Fibroblast of skin of right quadriceps (primary cell): ENCODE measurements around the gene PTPRG.
"Not testable (repeated sequence)": the region's sequence is repeated elsewhere in the genome, so short reads cannot be mapped to it uniquely, and the experiment has no call there.

Source experiments
- DNase-seq: peaks from one replicate; pipeline ENCODE4 v3.0.0-alpha.2; 2013

PTPRG gene

DNA sequence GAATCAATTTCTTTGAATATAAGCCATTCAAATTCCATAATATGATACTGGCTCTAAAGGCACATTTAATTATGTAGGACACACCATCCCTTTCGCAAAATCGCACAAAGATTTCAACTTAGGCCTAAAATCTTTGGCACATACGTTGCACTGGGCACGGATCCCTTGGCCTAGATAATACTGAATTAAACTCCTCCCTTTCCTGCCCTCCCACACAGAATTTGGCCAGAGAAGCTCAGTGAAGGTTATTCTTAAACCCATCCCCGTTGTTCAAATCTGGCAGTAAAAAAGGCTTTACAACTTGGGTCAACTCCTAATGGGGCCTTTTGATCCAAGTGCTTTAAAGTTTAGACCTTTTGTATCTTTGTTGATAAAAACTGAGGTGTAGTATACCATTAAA, 247.2 kb downstream of the PTPRG start:
- DNase-seq = no peak

DNA sequence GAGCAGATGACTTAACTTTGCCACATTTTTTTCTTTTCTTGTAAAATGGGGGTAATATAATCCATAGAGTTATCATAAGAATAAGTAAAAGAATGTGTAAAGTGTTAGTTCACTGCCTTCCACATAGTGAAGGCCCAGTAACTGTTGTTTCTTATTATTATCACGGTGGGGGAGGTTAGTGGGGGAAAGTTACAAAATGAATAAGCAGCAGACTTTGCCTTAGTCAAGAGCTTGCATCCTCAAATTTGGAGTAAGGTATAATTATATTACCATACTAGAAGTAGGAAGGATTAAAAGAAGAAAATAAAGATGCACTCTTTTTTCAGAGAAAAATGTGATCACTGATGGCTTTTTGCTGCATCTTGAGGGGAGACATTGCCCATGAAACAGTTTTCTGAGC, 247.6 kb downstream of the PTPRG start:
- no peak for DNase-seq

- DNase-seq = no peak
These were observed 248.5 kb downstream of the PTPRG start for GRCh38 chr3:61809879-61810278.

DNA sequence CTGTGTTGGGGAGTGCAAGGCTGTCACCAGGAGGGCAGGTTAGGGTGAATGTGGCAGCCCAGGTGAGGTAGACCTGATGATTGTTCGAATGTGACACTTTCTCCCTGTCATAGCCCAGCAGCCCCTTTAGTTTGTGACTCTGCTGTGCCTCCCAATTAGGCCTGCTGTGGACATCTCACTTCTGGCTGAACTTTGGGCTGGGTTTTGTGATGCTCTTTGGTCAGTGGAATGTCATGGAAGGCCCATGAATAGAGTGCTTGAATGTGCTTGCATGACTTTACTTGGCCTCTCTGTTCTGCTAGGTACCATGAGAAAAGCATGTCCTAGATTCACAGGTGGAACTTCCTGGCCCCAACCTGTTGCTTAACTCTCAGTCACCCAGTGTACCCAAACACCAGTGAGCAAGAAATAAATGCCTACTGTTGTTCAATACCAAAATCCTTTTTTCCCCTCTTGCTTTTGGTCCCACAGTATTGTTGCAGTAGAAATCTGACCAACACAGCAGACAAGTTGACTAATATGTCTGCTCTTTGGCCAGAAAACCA, 249.7 kb downstream of the PTPRG start:
- no peak for DNase-seq

DNA sequence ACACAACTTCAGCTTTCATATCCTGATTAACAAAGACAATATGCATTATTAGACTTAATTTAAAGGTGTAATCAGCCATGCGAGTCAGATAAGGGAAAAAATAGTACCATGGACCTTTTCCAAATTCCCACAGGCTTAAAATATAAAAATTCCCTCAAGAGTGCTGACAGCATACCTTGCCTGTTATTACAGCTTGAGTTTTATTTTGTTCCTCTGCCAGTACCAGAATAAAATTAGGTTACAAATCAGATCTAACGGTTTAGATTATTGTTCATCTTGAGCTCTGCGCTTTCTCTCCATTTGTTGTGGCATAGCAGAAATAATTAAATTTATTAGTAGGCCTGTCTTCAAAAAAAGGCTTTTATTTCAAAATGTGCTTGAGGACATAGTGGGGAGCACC, 250.3 kb downstream of the PTPRG start:
- no peak for DNase-seq

- no peak for DNase-seq
These were observed 250.7 kb downstream of the PTPRG start for GRCh38 chr3:61812085-61812484.

- DNase-seq = no peak
These were observed 251.1 kb downstream of the PTPRG start for GRCh38 chr3:61812517-61812916.

- peak; percentile 76 for DNase-seq
These were observed 252.3 kb downstream of the PTPRG start for GRCh38 chr3:61813636-61814035.

DNA sequence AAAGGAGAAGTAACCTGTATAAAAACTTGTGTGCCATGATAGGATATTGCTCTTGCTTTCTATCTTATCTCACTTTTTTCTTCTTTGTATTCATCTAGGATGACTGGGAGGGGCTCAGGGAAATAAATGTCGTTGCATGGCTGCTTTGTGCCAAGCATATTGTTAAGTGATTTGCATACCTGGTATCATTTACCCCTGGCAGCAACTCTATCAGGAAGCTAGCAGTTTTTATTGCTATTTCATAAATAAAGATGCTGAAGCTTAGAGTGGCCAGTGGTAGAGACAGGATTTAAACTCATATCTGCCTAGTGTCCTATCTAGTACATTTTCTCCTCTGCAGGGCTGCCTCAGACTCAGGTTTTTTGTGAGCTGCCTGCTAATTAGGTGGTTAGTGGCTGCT, 253.3 kb downstream of the PTPRG start:
- DNase-seq = no peak

GRCh38 chr3:61816304-61816703, 254.9 kb downstream of the PTPRG start:
- not testable (repeated sequence) for DNase-seq

GRCh38 chr3:61819861-61820260, 258.5 kb downstream of the PTPRG start:
- no peak for DNase-seq

DNA sequence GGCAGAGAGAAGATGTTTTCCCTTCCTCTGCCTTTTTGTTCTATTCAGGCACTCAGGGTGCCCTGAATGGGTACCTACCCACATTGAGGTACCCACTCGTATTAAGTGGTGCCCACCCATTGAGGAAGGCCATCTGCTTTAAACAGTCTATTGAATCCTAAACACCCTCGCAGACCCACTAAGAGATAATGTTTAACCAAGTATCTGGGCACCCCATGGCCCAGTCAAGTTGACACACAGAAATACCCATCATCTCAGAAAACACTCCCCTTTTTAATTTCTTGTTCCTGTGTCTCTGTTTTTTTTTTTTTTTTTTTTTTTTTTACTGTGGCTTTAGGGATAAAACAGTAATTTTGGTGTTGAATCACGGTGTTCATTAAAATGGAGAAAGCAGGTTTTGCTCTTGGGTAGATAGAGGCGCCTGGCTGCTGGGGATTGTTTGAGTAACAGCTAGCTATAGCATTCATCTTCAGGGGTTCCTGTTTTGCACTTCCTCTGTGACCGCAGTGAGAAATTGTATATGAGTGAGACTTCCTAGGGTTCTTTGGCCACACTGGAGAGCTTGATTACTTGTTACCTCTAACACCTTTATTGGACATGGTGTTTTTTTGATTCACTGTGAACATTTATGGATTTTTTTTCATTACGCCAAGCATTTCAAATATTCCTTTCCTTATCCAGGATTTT, 259.1 kb downstream of the PTPRG start:
- DNase-seq = no peak

DNA sequence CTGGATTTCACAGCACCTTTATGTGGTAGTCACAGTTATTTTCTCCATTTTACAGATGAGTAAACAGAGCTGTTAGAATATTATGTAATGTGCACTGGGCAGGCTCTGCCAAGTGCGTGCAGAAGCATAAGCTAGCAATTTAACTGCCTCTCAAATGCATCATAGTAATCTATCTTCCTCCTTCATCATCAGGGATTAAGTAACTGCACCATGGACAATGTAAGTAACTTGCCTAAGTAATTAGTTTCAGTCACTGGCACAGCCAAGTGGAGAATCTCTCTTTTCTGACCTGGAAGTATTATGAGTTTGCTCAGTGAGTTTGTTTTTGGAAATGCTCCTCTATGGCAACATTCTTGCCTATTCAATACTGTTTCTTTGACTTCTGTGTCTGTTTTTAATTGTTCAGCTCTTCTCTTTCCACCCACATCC, 260.5 kb downstream of the PTPRG start:
- peak; percentile 86 for DNase-seq

DNA sequence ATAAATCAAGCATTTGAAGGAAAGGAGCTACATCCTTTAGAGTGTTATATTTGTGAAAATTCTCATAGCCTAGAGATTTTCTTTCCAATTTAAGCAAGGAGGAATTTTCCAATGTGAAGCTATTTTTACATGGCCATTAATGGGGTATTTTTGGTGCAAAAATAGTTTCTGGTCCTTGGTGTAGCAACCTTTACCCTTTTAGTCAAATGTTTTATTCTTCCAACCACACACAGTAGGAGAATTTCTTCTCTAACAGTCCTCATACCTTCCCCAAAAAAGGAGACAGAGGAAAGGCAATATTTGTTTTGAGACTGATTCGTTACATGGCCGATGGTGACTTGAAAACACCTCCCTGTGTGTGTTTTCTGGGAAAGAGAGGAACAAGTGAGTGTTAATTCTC, 261.2 kb downstream of the PTPRG start:
- DNase-seq = no peak

DNA sequence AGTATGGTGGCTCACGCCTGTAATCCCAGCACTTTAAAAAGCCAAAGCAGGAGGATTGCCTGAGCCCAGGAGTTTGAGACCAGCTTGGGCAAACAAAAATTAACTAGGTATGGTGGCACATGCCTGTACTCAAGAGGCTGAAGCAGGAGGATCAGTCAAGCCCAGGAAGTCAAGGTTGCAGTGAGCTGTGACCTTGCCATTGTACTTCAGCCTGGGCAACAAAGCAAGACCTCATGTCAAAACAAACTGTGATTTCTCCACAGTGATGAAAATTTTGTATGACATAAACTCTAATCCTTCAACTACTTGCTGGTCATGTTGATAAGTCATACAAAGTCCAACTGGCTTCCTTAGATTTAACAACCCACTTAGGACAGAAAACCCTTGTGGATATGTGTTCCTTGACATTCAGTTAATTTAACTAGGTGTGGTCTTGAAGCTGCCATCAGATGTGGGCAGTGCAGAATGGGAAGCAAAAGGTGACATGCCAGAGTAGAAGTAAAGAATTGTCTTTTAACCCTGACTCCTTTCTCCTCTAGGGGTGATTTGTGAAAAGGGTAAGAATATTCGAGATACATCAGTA, 263.3 kb downstream of the PTPRG start:
- DNase-seq = no peak

GRCh38 chr3:61826161-61826560, 264.8 kb downstream of the PTPRG start:
- no peak for DNase-seq

- no peak for DNase-seq
These were observed 267.0 kb downstream of the PTPRG start for GRCh38 chr3:61828184-61828874.

DNA sequence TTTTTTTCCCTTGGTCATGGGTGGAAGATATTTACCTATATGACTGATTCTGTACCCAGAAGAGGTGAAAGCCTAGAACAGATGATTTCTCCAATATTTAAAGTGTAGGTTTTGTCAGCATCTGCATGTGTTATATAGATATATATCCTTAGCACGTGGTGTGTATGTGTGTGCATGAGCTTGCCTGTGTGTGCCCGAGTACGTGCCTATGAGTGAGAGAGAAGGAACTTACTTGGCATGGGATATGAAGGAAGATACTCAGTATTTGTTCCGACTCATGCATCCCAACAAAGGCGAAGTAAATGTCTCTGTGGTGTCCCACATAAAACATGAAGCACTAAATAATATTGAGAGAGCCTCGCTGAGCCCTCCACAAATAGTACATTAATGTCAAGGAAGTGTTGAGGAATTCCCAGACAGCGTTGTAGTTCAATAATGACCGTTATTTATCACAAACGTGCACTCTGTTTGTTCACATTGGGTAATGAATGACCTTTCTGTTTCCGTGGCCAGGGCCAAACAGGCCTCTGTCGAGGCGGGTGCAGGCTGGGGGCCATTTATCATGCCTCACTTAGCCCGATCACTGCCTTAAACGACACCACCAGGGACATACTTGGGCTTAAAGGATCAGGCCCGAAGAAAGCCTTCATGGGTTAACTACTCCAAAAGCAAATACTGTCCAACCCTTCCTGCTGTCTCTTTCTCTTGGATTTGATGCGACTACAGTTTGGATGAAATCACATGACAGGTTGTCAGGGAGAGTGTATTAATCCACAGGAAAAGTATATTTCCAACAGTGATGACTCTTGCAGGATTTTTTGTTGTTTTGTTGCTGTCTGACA, 267.7 kb downstream of the PTPRG start:
- peak; percentile 28 for DNase-seq

GRCh38 chr3:61829722-61830350, 268.5 kb downstream of the PTPRG start:
- peak; percentile 49 for DNase-seq

- no peak for DNase-seq
These were observed 270.6 kb downstream of the PTPRG start for GRCh38 chr3:61831973-61832372.

- DNase-seq = no peak
These were observed 271.2 kb downstream of the PTPRG start for GRCh38 chr3:61832375-61833229.

GRCh38 chr3:61839256-61839655, 277.9 kb downstream of the PTPRG start:
- no peak for DNase-seq
